Dermis lymphatic vessel endothelial cell (primary cell): ENCODE measurements around the gene CD79A. TPM values are rescaled to one million over a fixed set of nuclear protein-coding genes. Genes with fewer than 3 reads are reported as not detected.

Experiments
- total RNA-seq: library from RNA; depleted of rRNA; stranded (reverse); fragments of >200 nt; gene quantifications from 2 replicates; pipeline ENCODE4 v1.2.1, GENCODE V29; 2014

The CD79A gene
- 0.09 and 0.11 TPM in 2 replicates for total RNA-seq

GRCh38 chr19:41876847-41877832 is at the start of gene CD79A:
Gene CD79A (plus strand): TSS chr19:41877279. CDS start chr19:41877305, 26 bp downstream.

GRCh38 chr19:41844601-41845000 is 32.5 kb upstream of the CD79A start, which contains the start of gene LYPD4:
Gene LYPD4 (minus strand): TSS chr19:41844683. CDS start chr19:41839285, 5,398 bp downstream.

GRCh38 chr19:41845001-41845050 is 32.3 kb upstream of the CD79A start, which contains the start of gene DMRTC2:
Gene DMRTC2 (plus strand): TSS chr19:41845042. CDS start chr19:41847429, 2,387 bp downstream.

DNA sequence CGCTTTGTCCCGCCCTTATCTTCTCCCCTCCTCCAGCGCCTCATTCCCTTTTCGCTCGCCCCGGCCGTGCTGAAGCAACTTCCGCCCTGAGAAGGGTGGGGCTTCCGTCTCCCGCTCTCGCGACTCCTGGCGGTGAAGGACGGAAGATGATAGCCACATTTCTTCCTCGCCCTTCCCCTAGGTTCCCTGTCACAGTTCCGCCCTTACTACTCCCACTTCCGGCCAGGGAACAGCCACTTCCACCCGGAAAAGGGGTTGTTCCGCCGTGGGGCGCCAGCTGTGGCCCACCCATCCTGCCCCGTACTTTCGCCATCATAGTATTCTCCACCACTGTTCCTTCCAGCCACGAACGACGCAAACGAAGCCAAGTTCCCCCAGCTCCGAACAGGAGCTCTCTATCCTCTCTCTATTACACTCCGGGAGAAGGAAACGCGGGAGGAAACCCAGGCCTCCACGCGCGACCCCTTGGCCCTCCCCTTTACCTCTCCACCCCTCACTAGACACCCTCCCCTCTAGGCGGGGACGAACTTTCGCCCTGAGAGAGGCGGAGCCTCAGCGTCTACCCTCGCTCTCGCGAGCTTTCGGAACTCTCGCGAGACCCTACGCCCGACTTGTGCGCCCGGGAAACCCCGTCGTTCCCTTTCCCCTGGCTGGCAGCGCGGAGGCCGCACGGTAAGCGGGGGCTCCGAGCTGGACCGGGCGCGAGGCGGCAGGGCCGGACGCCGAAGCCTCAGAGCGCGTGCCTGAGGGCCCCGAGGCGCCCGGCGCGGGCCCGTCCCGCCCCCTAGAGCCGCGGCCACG is 17.3 kb upstream of the CD79A start, which contains the start of gene RPS19:
RPS19 (plus strand) TSS at position 638 of the 801 bp plus-strand sequence. CDS start 520 bp downstream, outside the sequence.

DNA sequence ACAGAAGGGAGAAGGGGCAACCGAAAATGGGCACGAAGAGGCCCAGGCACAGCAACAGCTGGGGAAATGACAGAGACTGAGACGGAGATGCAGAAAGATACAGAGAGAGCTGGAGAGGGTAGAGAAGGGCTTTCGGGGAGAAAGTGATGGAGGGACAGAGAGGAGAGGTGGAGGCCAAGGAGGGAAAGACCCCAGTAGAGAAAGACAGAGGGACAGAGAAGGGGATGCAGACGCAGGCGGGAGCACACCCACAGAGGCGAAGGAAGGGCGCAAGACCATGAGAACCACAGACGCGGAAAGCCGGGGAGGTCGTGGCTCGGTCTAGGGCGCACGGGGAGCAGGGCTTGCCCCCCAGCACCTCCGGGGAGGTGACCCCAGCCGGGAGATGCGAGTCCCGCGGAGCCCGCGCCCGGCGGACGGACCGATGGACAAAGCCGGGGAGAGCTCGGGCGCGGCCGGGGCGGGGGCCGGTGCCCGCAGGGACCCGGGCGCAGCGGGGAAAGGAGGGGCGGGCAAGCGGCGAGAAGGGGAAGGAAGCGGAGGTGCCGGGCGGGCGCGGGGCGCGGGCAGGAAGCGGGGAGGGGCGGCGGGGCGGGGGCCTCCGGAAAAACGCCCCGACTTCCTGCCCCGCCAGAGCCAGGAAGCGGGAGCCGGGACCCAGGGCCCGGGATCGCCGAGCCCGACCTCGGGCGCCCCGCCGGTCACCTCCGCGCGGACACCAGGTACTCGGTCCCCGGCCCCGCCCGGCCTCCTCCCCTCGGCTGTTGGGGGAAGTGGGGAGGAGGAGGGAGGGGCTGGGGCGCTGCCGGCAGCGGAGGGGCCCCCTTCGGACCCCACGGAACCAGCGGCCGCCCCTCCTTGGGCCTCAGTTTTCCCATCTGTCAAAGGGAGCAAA is 5.7 kb downstream of the CD79A start, which contains the start of gene ARHGEF1:
ARHGEF1 (plus strand) TSS at position 617 of the 895 bp plus-strand sequence. CDS start 4,899 bp downstream, outside the sequence.

DNA sequence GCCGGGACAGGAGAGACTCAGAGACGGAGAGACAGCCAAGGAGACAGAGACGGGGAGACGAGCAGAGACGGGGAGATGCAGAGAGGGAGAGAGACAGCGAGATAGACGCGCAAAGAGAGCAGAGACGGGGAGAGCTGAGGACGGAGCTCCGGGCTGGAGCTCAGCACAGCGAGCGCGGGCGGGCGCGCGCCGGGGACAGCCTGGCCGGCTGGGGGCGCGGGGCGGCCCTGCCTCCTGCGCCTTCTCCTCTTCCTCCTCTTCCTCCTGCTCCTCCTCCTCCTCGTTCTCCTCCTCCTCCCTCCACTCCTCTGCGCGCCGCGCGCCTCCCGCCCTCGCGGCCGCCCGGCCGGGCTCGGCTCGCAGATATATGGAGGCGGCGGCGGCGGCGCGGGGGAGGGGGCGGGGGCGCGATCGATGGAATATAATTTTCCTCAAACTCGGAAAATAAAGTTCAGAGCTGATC is 51.2 kb downstream of the CD79A start, which contains the start of gene ERFL:
ERFL (minus strand) TSS at position 229 of the 463 bp plus-strand sequence. CDS start 15,530 bp downstream, outside the sequence.

Other genes starting within 250 kb of the CD79A start
- gene CEACAM7, start 189.0 kb upstream of the CD79A start, total RNA-seq, result 0.33 and 1.9 TPM in 2 replicates
- not detected in 2 replicates for gene CEACAM5, start 168.7 kb upstream of the CD79A start, total RNA-seq
- not detected in 2 replicates for gene CEACAM6, start 121.7 kb upstream of the CD79A start, total RNA-seq
- not detected in 2 replicates for gene CEACAM3, start 80.7 kb upstream of the CD79A start, total RNA-seq
- gene LYPD4, start 32.6 kb upstream of the CD79A start, total RNA-seq, result not detected in 2 replicates
- gene DMRTC2, start 32.2 kb upstream of the CD79A start, total RNA-seq, result not detected in 2 replicates
- 493 and 1,059 TPM in 2 replicates for gene RPS19, start 17.0 kb upstream of the CD79A start, total RNA-seq
- gene ARHGEF1, start 5.9 kb downstream of the CD79A start, total RNA-seq, result 31.5 and 34.1 TPM in 2 replicates
- not detected in 2 replicates for gene ERFL, start 51.2 kb downstream of the CD79A start, total RNA-seq
- 86.5 and 158 TPM in 2 replicates for gene RABAC1, start 82.0 kb downstream of the CD79A start, total RNA-seq
- gene ATP1A3, start 117.0 kb downstream of the CD79A start, total RNA-seq, result not detected in 2 replicates
- not detected in 2 replicates for gene GRIK5, start 192.9 kb downstream of the CD79A start, total RNA-seq
- gene ZNF574, start 198.9 kb downstream of the CD79A start, total RNA-seq, result 8.2 and 9.7 TPM in 2 replicates